ENCODE measurements around the gene NUAK1.
"Not testable (repeated sequence)": the region's sequence is repeated elsewhere in the genome, so short reads cannot be mapped to it uniquely, and the experiment has no call there.

NUAK1 gene

DNA sequence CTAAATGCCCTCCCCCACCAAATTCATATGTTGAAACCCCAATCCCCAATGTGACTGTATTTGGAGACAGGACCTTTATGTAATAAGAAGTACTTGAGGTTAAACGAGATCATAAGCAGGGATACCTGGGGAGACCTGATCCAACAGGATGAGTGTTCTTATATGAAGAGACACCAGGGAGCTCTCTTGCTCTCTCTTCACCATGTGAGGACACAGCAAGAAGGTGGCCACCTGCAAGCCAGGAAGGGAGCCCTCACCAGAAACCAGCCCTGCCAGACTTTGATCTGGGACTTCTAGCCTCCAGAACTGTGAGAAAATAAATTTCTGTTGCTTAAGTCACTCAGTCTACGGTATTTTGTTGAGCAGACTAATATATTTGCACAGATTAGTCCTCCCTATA lies 113.6 kb downstream of the NUAK1 start:
- no peak overlapping the region for H3K27ac Mint-ChIP-seq
- no peak for DNase-seq
- no peaks in the 10 kb centered on the region for H3K9me3 Mint-ChIP-seq
- ATAC-seq (replicated peaks): no peak
- H3K27me3 Mint-ChIP-seq: peaks cover 11 to 29% of the 10 kb centered on the region in 2 donors
- no peaks in the 10 kb centered on the region for H3K4me1 Mint-ChIP-seq (ENCODE audit: low read depth in 2 of 2)
- H3K36me3 Mint-ChIP-seq (ENCODE audit: insufficient read depth): no peaks in the 10 kb centered on the region
- H3K4me3 Mint-ChIP-seq: no peak overlapping the region

DNA sequence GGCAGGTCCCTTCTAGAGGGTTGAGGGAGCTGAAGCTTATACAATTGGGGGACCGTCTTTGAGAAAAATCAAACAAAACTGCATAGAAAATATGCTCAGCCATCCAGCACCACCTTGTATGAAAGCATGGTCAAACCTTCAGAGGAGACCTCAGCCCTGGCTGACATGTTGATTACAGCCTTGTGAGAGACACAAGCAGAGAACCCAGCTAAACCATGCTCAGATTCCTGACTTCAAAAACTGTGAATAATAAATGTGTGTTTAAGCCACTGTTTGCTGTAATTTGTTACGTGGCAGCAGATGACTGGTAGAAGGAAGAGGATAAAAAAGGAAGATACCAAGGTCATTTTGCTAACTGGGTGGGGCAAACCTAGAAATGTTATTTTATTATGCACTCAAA lies 115.7 kb downstream of the NUAK1 start:
- no peak overlapping the region for H3K27ac Mint-ChIP-seq
- peaks cover 0 to 4% of the 10 kb centered on the region in 2 donors for H3K9me3 Mint-ChIP-seq
- DNase-seq (no peak), ATAC-seq (replicated peaks) (no peak)
- no peaks in the 10 kb centered on the region for H3K4me1 Mint-ChIP-seq (ENCODE audit: low read depth in 2 of 2)
- H3K27me3 Mint-ChIP-seq: peaks cover 15 to 33% of the 10 kb centered on the region in 2 donors
- no peak overlapping the region for H3K4me3 Mint-ChIP-seq
- H3K36me3 Mint-ChIP-seq (ENCODE audit: insufficient read depth): no peaks in the 10 kb centered on the region

DNA sequence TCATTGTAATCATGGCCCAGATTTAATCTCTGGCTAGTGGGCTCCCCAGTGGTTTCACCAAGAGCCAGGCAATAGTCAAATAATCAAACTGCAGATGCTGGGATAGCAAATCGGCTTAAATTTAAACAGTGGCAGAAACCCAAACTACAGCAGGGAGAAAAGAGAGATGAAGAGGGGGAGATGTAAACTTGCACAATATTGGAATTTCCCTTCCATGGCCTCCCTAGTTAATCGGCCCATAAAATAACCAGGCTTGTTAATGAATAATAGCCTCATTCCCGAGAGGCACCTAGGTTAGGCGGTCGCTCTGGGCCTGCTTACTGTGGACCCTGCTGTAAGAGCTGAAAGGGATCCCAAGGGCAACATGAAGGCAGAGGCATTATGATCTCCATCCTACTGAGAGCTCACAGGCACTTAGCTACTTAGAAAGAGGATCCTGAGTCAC lies 116.2 kb downstream of the NUAK1 start:
- H3K4me1 Mint-ChIP-seq (ENCODE audit: low read depth in 2 of 2): no peaks in the 10 kb centered on the region
- H3K27me3 Mint-ChIP-seq: peaks cover 10 to 29% of the 10 kb centered on the region in 2 donors
- no peaks in the 10 kb centered on the region for H3K36me3 Mint-ChIP-seq (ENCODE audit: insufficient read depth)
- H3K9me3 Mint-ChIP-seq: peaks cover 0 to 4% of the 10 kb centered on the region in 2 donors
- ATAC-seq (replicated peaks) (no peak), DNase-seq (no peak)
- H3K27ac Mint-ChIP-seq: no peak overlapping the region
- no peak overlapping the region for H3K4me3 Mint-ChIP-seq

DNA sequence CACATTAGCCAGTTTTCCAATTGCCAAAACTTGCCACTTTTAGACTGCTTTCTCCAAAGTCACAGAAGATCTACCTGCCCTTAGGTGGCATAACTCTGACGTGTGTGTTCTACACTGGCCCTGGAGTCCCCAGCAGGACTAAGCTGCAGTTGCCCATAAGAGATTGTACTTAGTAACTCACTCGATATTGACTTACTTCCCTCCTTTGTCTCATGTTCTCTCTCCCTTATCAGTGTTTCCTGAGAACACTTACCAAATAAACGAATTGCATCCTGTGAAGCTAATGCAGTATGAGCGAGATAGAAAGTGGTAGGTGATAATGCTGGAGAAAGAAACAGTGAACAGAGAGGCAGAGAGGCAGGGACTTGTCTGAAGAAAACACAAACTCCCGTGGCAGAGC lies 117.2 kb downstream of the NUAK1 start:
- DNase-seq (no peak), ATAC-seq (replicated peaks) (no peak)
- Mint-ChIP-seq H3K9me3 (peaks cover 0 to 4% of the 10 kb centered on the region in 2 donors), H3K27ac (no peak overlapping the region), H3K27me3 (peaks cover 9 to 18% of the 10 kb centered on the region in 2 donors), H3K4me1 (ENCODE audit: low read depth in 2 of 2) (no peaks in the 10 kb centered on the region), H3K36me3 (ENCODE audit: insufficient read depth) (no peaks in the 10 kb centered on the region), H3K4me3 (no peak overlapping the region)

DNA sequence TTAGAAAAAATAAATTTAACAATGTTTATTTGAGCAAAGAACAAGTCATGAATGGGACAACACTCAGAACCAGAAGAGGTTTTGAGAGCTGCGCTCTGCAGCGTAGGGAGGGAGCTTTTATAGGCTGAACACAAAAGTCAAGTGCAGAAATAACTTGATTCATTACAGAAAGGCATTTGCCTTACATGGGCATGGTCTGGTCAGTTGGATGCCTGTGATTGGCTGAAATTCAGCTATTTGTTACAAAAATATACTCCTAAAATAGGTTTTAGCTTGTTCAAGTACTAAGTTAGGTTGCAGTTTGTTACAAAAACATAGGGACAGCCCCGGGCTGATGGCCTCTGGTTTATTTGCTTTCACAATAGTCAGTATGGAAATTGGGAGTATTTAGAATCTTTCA lies 118.0 kb downstream of the NUAK1 start:
- no peaks in the 10 kb centered on the region for H3K36me3 Mint-ChIP-seq (ENCODE audit: insufficient read depth)
- ATAC-seq (replicated peaks): no peak
- DNase-seq: no peak
- H3K4me3 Mint-ChIP-seq: no peak overlapping the region
- H3K27me3 Mint-ChIP-seq: peaks cover 9 to 11% of the 10 kb centered on the region in 2 donors
- H3K27ac Mint-ChIP-seq: no peak overlapping the region
- H3K9me3 Mint-ChIP-seq: peaks cover 0 to 4% of the 10 kb centered on the region in 2 donors
- no peaks in the 10 kb centered on the region for H3K4me1 Mint-ChIP-seq (ENCODE audit: low read depth in 2 of 2)

DNA sequence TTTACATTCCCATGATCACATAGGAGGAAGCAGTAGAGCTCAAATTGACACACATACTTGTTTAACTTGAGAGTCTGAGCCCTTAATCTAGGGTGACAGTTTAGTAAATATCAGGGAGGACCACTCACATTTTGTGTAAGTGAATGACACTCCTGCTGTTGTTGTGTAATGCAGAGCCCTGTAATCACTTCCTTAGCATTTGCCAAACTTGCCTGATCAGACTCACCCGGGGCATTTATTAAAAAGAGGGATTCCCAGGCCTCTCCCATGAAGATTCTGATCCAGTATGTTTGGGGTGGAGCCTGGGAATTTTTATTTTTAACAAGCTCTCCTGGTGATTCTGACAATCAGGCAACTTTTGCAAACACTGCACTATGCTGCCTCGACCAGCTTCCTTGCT lies 119.6 kb downstream of the NUAK1 start:
- peaks cover 9 to 13% of the 10 kb centered on the region in 2 donors for H3K27me3 Mint-ChIP-seq
- DNase-seq (no peak), ATAC-seq (replicated peaks) (no peak)
- no peaks in the 10 kb centered on the region for H3K36me3 Mint-ChIP-seq (ENCODE audit: insufficient read depth)
- H3K27ac Mint-ChIP-seq: no peak overlapping the region
- H3K9me3 Mint-ChIP-seq: peaks cover 0 to 4% of the 10 kb centered on the region in 2 donors
- H3K4me3 Mint-ChIP-seq: no peak overlapping the region
- no peaks in the 10 kb centered on the region for H3K4me1 Mint-ChIP-seq (ENCODE audit: low read depth in 2 of 2)

DNA sequence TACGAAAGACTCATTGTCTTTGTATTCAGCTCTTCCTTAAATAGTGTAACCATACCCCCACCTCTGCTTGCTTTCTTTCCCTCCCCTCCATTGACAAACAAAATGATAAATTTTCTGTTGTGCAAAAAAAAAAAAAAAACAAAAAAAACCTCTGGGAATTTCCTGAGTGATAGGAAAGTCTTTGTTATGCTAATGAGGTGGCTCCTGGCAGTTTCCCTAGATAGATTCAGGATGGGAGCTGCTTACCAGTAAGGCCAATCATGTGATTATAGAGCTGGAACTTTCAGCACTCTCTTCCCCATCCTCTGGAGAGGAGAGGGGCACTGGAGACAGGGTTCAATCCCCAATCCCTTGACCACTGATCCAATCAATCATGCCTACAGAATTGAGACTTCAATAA lies 120.5 kb downstream of the NUAK1 start:
- Mint-ChIP-seq H3K36me3 (ENCODE audit: insufficient read depth) (no peaks in the 10 kb centered on the region), H3K4me3 (no peak overlapping the region), H3K9me3 (peaks cover 0 to 4% of the 10 kb centered on the region in 2 donors), H3K4me1 (ENCODE audit: low read depth in 2 of 2) (no peaks in the 10 kb centered on the region), H3K27ac (no peak overlapping the region), H3K27me3 (peaks cover 14 to 21% of the 10 kb centered on the region in 2 donors)
- no peak for ATAC-seq (replicated peaks)
- no peak for DNase-seq

DNA sequence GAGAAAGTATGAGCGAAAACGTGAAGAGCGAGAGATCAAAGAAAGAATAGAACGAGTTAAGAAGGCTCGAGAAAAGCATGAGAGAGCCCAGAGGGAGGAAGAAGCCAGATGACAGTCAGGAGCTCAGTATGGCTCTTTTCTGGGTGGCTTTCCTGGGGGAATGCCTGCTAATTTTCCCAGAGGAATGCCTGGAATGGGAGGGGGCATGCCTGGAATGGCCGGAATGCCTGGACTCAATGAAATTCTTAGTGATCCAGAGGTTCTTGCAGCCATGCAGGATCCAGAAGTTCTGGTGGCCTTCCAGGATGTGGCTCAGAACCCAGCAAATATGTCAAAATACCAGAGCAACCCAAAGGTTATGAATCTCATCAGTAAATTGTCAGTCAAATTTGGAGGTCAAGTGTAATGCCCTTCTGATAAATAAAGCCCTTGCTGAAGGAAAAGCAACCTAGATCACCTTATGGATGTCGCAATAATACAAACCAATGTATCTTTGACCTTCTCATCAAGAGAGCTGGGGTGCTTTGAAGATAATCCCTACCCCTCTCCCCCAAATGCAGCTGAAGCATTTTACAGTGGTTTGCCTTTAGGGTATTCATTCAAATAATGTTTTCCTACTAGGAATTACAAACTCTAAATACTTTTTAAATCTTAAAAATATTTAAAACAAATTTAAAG lies 122.0 kb downstream of the NUAK1 start:
- not testable (repeated sequence) for H3K27ac Mint-ChIP-seq; DNase-seq; H3K4me1 Mint-ChIP-seq (ENCODE audit: low read depth in 2 of 2); H3K4me3 Mint-ChIP-seq; ATAC-seq (replicated peaks); H3K36me3 Mint-ChIP-seq (ENCODE audit: insufficient read depth); H3K9me3 Mint-ChIP-seq
- peaks cover 14 to 21% of the 10 kb centered on the region in 2 donors for H3K27me3 Mint-ChIP-seq

DNA sequence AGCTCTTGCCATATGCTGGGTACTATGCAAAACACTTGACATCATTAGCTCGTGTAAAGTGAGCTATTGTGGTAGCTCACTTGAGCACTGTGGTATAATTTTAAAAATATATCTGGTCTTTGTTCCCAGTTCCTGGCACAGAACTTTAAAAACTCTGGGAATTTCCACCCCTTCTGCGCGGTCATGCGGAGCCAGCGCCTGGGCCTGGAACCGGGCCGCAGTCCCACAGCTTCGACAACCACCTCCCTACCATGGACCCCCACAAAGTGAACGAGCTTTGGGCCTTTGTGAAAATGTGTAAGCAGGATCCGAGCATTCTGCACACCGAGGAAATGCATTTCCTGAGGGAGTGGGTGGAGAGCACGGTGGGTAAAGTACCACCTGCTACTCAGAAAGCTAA lies 123.1 kb downstream of the NUAK1 start:
- H3K27me3 Mint-ChIP-seq: peaks cover 14 to 21% of the 10 kb centered on the region in 2 donors
- H3K27ac Mint-ChIP-seq: no peak overlapping the region
- DNase-seq (no peak), ATAC-seq (replicated peaks) (no peak)
- H3K9me3 Mint-ChIP-seq: peaks cover 0 to 4% of the 10 kb centered on the region in 2 donors
- no peak overlapping the region for H3K4me3 Mint-ChIP-seq
- H3K4me1 Mint-ChIP-seq (ENCODE audit: low read depth in 2 of 2): no peaks in the 10 kb centered on the region
- H3K36me3 Mint-ChIP-seq (ENCODE audit: insufficient read depth): no peaks in the 10 kb centered on the region

DNA sequence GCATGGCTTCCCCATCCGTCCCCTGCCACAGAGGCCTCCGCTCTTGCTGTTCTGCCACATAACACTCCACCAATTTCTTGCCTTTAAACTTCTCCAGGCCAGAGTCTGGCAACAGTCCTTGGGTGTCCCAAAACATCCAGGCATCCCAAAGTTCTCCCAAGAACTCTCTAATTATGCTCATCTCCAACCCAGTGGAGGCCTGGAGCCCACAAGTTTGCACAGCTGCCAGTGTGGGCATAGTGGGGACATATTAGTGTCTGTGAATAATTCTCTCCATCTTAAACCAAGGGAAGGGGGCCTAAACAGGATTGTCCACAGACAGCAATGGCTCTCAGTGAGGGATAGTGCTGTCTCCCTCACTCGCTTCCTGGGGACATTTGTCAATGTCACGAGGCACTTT lies 124.8 kb downstream of the NUAK1 start:
- no peaks in the 10 kb centered on the region for H3K4me1 Mint-ChIP-seq (ENCODE audit: low read depth in 2 of 2)
- H3K9me3 Mint-ChIP-seq: no peaks in the 10 kb centered on the region
- no peak overlapping the region for H3K4me3 Mint-ChIP-seq
- DNase-seq (no peak), ATAC-seq (replicated peaks) (no peak)
- H3K27me3 Mint-ChIP-seq: peaks cover 6 to 10% of the 10 kb centered on the region in 2 donors
- H3K36me3 Mint-ChIP-seq (ENCODE audit: insufficient read depth): no peaks in the 10 kb centered on the region
- H3K27ac Mint-ChIP-seq: no peak overlapping the region
